ENCODE measurements around the gene SEMA3G.

SEMA3G gene

DNA sequence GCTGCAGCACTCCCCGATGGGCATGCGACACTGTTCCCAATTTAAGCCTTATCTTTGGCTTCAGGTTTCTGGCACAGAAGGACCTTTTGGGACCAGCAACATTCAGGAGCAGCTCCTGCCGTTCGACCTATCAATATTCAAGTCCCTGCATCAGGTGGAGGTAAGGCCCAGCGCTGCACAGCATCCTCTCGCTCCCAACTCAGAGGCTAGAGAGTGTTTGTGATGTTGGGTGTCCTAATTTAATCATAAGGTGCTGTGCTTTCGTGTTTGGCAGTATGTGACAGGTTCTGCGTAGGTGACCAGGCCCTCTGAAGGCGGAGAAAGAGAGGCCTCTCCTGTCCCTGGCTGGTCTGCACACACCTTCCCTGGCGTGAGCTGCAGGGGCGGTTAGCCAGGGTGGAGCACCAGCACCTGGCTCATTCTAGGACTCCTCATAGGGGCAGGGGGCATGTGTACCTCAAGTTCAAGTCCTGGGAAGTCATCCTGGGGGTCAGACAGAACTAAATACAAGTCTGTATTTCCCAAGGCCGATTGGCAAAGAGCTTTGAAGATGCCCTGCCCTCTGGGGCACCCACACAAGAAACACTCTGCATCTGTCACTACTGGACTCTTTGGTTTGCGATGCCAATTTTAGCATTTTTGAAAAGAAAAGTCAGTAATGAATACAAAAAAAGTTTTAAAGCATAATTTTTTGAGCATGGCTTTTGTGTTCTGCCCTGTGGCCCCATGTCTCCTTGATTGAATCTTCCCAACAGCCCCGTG, 27.5 kb upstream of the SEMA3G start:
- no peak for DNase-seq (ENCODE audit: low read depth, low spot score)
- TF ChIP-seq, protein P1, sequence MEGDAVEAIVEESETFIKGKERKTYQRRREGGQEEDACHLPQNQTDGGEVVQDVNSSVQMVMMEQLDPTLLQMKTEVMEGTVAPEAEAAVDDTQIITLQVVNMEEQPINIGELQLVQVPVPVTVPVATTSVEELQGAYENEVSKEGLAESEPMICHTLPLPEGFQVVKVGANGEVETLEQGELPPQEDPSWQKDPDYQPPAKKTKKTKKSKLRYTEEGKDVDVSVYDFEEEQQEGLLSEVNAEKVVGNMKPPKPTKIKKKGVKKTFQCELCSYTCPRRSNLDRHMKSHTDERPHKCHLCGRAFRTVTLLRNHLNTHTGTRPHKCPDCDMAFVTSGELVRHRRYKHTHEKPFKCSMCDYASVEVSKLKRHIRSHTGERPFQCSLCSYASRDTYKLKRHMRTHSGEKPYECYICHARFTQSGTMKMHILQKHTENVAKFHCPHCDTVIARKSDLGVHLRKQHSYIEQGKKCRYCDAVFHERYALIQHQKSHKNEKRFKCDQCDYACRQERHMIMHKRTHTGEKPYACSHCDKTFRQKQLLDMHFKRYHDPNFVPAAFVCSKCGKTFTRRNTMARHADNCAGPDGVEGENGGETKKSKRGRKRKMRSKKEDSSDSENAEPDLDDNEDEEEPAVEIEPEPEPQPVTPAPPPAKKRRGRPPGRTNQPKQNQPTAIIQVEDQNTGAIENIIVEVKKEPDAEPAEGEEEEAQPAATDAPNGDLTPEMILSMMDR (IDR thresholded peaks at IDR 0.05; ENCODE audit: insufficient read depth, low read length, missing control alignments) = no peak
- H3K4me3 ChIP-seq (ENCODE audit: low read depth, low read length) = no peak overlapping the region
- ChIA-PET CTCF (interaction anchor here (0.6 to 3.6 kb wide), 14 partner anchors 9 to 235 kb away, joined by 3 to 19 read pairs (median 4); partner anchors contain the start of gene TNNC1), POLR2A (no interaction called here)

DNA sequence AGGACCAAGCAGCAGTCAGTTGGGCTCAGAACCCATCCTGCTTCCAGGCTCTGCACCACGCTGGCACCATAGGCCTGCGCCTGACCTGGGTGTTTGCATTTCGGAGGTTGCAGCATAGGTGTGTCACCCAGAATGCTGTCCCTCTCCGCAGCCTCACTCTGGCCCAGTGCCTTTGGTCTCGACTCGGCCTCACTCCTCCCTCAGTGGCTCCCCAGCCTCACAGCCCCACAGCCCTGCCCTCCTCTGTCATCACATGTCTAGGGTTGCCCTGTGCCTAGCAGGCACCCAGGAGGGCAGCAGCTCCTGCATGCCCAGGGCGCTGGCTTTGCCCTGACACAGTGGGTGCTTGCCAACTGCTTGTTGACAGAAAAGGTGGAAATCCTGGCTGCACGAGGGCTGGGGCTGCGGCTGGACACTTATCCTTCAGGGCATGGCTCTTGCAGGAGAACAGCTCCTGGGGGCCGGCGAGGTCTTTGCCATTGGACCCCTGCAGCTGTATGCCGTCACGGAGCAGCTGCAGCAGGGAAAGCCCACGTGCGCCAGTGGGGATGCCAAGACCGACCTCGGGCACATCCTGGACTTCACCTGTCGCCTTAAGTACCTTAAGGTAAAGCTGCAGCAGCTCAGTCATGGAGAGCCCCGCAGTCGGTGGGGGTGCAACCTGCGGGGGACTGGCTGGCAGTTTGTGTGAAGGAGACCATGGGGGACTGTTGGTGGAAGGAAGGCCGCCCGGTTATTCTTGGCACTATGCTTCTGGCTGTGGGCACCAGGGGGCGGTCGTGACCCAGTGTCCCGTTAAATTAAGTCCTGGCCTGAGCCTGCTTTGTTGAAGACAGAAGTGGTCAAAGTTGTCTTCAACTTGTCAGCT, 26.7 kb upstream of the SEMA3G start:
- TF ChIP-seq, protein P1 (IDR thresholded peaks at IDR 0.05; ENCODE audit: insufficient read depth, low read length, missing control alignments) = peak; percentile 56
- ChIA-PET CTCF (interaction anchor here (0.6 to 3.6 kb wide), 16 partner anchors 9 to 236 kb away, joined by 3 to 19 read pairs (median 4); partner anchors contain the start of gene TNNC1), POLR2A (no interaction called here)

DNA sequence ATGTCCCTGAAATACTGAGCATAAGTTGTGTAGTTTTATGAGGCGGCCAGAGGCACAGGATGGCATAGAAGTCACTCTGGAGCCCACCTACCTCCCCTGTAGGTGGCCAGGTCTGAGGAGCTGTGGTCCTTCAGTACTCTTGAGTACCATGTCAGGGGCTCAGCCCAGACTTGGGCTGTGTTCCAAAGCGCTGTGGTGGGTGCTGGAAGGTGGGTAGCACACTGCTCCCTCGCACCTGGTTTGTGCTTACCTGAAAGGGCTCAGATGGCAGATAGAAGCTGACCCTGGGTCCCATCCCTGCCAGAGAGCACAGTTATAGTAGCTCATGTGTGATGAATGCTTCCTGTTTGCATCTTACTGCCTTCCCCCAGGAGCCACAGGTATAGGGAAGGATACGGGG, 26.0 kb upstream of the SEMA3G start:
- H3K4me3 ChIP-seq (ENCODE audit: low read depth, low read length) = no peak overlapping the region
- no peak for DNase-seq (ENCODE audit: low read depth, low spot score)
- TF ChIP-seq, protein P1 (IDR thresholded peaks at IDR 0.05; ENCODE audit: insufficient read depth, low read length, missing control alignments) = no peak
- POLR2A ChIA-PET = no interaction called here
- CTCF ChIA-PET = interaction anchor here (0.8 to 3.6 kb wide), 13 partner anchors 9 to 237 kb away, joined by 3 to 19 read pairs (median 5); partner anchors contain the start of gene TNNC1

More for the DNA sequence above, 26.7 kb upstream of the SEMA3G start:
- no peak for DNase-seq (ENCODE audit: low read depth, low spot score)
- no peak overlapping the region for H3K4me3 ChIP-seq (ENCODE audit: low read depth, low read length)

DNA sequence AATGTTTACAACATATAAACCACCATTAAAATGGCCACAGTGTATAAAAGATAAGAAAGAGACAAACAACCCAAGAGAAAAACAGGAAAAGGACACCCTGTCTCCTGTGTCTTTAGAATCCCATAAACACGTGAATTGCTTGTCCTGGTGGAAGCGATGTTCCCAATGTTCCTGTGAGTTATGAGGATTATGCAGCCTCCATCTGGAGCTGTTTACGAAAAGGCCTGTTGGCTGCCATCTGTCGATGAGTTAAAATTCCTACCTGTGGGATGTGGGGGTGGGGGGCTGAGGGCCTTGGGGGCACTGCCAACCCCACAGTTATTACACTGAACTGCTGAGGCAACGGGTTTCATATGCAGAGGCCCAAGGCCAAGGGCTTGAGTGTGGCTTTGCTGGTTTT, 24.1 kb upstream of the SEMA3G start:
- ChIA-PET CTCF (interaction anchor here (0.9 to 2.0 kb wide), 6 partner anchors 10 to 57 kb away, joined by 3 to 5 read pairs (median 4); partner anchors contain the start of gene TNNC1), POLR2A (interaction anchor here (0.6 kb wide), 1 partner anchor 29 kb away, joined by 4 read pairs; no protein-coding TSS in a partner anchor)
- H3K4me3 ChIP-seq (ENCODE audit: low read depth, low read length) = no peak overlapping the region
- TF ChIP-seq, protein P1 (IDR thresholded peaks at IDR 0.05; ENCODE audit: insufficient read depth, low read length, missing control alignments) = no peak
- DNase-seq (ENCODE audit: low read depth, low spot score) = no peak

DNA sequence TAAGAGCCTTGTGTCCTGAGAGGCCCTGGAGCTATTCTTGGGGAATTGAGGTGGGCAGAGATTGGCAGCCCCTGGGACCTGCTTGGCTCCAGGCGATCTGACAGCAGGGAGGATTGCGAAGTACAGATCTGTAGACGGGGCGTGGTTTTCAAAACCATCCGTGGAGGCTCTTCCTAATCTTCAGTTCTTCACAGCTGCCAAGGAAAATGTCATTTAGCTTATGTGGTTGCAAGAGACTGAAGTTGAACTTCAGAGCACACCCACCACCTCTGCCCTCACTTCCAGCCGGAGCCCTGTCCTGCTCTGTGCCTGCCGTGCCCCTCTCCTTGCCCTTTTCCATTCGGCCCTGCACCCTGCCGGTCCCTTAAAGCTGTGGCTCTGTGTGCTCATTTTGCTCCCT, 23.4 kb upstream of the SEMA3G start:
- POLR2A ChIA-PET = interaction anchor here (0.6 kb wide), 1 partner anchor 30 kb away, joined by 4 read pairs; no protein-coding TSS in a partner anchor
- H3K4me3 ChIP-seq (ENCODE audit: low read depth, low read length) = no peak overlapping the region; the same call in 1 of the 2 replicates
- DNase-seq (ENCODE audit: low read depth, low spot score) = no peak
- TF ChIP-seq, protein P1 (IDR thresholded peaks at IDR 0.05; ENCODE audit: insufficient read depth, low read length, missing control alignments) = no peak
- CTCF ChIA-PET = interaction anchor here (1.1 to 2.0 kb wide), 6 partner anchors 13 to 40 kb away, joined by 4 to 10 read pairs (median 4); partner anchors contain the start of gene TNNC1
